GM12875 (cell line): ENCODE results near the gene DENND2A.

Experiments used
- H3K4me3 ChIP-seq: one replicate; pipeline ENCODE4 v1.5.1; 2011; ENCODE audit warnings: low read depth, low read length, control low read depth
- TF ChIP-seq, protein P1 (sequence below): IDR thresholded peaks from 2 replicates; pipeline ENCODE4 v1.5.1; 2011; ENCODE audit warnings: low read depth, mild to moderate bottlenecking, control low read depth, inconsistent platforms, low read length, moderate library complexity, borderline replicate concordance; ENCODE audit not compliant: insufficient read depth

DENND2A gene

DNA sequence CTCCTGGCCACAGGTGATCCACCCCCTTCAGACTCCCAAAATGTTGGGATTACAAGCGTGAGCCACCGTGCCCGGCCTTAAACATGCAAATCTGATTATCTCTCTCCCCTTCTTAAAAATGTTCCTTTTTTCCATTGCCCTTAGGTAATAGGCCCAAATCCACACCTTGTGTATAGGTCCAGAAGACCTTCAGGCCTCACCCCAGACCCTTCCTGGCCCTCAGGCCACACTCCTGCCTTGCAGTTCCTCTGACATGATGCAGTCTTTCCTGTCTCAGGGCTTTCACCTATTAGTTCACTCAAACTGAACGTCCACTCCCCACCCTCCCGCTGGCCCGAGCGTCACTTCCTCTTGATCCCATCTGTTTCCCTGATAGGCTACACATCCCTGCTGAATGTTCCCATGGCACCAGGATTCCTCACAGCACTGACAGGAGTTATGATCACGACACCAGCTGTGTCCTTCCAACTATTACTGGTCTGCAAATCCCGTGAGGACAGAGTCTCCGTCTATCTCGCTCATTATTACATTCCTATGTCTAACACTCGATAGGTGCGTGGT is 46.4 kb downstream of the DENND2A start:
- TF ChIP-seq, protein P1, sequence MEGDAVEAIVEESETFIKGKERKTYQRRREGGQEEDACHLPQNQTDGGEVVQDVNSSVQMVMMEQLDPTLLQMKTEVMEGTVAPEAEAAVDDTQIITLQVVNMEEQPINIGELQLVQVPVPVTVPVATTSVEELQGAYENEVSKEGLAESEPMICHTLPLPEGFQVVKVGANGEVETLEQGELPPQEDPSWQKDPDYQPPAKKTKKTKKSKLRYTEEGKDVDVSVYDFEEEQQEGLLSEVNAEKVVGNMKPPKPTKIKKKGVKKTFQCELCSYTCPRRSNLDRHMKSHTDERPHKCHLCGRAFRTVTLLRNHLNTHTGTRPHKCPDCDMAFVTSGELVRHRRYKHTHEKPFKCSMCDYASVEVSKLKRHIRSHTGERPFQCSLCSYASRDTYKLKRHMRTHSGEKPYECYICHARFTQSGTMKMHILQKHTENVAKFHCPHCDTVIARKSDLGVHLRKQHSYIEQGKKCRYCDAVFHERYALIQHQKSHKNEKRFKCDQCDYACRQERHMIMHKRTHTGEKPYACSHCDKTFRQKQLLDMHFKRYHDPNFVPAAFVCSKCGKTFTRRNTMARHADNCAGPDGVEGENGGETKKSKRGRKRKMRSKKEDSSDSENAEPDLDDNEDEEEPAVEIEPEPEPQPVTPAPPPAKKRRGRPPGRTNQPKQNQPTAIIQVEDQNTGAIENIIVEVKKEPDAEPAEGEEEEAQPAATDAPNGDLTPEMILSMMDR, result no peak
- H3K4me3 ChIP-seq, result no peak overlapping the region

DNA sequence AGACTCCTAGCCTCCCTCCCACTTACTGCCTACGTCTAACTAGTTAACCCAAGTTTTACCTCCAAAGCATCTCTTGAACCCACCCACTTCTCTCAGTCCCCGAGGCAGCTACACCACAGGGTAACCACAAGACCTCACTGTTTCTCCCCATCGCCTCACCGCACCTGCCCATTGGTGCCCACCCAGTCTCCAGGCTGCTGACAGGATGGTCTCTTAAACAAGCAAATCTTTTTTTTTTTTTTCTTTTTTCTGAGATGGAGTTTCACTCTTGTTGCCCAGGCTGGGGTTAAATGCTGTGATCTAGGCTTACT is 47.0 kb downstream of the DENND2A start:
- TF ChIP-seq, protein P1, result no peak
- H3K4me3 ChIP-seq, result no peak overlapping the region

DNA sequence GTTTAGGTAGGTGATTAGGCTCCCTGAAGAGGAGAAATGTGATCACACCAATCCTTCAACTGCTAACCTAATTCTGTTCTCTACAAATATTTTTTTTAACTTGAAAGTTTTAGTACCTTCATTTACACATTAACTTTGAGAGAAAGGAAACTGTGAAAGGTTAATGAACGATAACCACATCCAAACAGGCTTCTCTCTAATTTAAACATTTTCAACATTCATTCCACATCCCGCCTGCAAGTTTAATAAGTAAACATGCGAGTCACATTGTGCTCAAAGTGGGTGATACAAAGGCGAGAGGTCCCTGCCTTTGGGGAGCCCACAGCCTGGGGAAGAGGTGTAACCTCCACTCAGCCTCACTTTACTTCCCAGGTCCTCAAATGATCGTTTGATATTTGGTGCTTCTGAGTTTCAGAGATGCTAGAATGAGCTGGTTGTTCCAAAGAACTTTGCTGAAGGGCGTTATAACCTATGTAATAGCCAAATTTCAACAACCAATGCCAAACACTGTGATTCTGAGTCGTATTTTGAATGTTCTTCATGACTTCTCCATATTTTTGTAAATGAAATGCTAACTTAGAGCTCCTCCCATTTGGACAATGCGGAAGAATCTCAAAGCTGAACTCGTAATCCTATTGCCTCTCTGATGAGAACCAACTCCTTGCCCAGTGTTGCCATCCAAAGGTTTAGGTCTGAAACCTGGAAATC is 47.5 kb downstream of the DENND2A start:
- TF ChIP-seq, protein P1, result no peak
- no peak overlapping the region for H3K4me3 ChIP-seq

DNA sequence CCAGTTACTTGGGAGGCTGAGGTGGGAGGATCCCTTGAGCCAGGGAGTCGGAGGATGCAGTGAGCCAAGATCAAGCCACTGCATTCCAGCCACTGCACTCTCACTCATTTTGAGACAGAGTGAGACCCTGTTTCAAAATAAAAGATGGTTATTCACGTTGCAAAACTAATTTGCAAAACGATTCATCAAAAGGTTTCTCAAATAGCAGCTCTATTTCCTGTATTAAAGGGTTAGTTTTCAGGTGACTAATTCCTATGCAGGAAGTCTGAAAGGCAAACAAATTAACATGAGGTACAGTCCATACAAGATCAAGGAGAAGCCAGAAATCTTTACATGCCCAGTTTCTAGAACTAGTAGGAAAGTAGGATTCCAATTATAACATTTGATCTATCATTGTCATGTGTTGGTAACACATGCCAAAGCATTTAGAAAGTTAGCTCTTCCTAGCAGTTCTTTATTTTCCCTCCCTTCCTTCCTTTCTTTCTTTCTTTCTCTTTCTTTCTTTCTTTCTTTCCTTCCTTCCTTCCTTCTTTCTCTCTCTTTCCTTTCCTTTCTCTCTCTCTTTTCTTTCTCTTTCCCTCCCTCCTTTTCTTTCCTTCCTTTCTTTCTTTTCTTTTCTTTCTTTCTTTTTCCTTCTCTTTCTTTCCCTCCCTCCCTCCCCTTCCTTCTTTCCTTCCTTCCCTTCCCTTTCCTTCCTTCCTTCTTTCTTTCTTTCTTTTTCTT is 49.3 kb downstream of the DENND2A start:
- no peak overlapping the region for H3K4me3 ChIP-seq
- TF ChIP-seq, protein P1, result no peak

DNA sequence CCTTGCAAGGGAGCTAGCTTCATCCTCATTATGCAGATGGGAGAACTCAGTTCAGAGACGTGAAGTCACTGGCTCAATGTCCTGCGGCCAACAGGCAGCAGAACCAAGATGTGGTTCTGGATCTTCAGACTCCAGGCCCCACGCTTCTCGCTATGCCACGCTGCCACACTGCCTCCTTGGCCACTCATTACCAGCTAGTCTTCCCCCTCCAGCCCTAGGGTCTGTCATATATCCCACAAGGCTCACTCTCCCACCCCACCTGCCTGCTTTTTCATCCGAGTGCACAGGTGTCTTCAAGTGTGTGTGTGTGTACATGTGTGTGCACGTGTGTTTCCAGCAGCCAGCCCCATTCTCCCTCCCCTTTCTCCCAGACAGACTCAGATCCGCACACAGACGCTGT is 53.4 kb downstream of the DENND2A start:
- TF ChIP-seq, protein P1, result no peak
- H3K4me3 ChIP-seq, result no peak overlapping the region

DNA sequence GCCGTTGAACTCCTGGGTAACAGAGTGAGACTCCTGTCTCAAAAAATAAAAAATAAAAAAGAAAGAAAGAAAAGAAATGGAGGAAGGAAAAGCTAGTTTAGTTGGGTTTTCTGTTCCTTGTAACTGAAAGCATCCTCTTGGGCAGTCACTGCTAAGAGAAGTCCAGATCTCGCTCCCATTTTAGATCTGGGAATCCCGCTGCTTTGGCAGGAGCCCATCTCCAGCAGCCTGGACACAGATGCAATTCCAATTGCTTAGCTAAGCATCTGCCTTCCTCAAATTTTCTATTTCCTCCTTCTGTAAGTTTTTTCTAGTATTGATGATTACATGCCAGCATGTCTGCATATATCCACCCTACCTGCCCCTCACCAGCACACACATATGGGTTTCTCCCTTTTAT is 54.1 kb downstream of the DENND2A start:
- TF ChIP-seq, protein P1, result no peak
- no peak overlapping the region for H3K4me3 ChIP-seq

DNA sequence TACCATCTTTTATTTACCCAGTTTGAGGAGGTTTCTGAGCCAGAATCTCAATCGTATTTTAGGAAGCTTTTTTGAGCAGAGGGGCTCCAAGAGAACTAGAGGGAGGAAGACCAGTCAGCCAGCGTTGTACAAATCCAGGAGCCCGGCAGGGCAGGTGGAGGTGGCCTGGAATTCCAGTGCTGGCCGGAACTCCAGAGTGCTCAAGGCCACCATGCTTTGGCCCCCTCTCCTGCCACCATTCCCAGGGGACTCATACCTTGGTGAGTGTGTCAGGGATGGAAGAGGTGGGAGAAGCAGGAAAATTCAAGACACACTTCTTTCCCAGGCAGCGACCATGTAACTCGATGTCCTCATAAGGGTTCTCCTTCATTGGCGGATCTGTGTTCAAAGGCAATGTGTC is 55.3 kb downstream of the DENND2A start:
- no peak overlapping the region for H3K4me3 ChIP-seq
- TF ChIP-seq, protein P1, result no peak
